Stimulated activated naive CD8-positive, alpha-beta T cell treated with anti-CD3 and anti-CD28 coated beads, Interleukin-15, Interleukin-2, amounts not matched to agents 100 U/mL and 50 U/mL, for 24 hours (primary cell): Measurements from ENCODE around the gene ALDH3A2.
"Not testable (repeated sequence)": the region's sequence is repeated elsewhere in the genome, so short reads cannot be mapped to it uniquely, and the experiment has no call there.

Experiments used
- ATAC-seq: fragments of 150-1000 bp; cut with Tn5 transposase; one replicate; pipeline ENCODE4 v1.10.0; 2021
- DNase-seq: peaks from one replicate; pipeline ENCODE4 v3.0.0; 2021

ALDH3A2 gene

DNA sequence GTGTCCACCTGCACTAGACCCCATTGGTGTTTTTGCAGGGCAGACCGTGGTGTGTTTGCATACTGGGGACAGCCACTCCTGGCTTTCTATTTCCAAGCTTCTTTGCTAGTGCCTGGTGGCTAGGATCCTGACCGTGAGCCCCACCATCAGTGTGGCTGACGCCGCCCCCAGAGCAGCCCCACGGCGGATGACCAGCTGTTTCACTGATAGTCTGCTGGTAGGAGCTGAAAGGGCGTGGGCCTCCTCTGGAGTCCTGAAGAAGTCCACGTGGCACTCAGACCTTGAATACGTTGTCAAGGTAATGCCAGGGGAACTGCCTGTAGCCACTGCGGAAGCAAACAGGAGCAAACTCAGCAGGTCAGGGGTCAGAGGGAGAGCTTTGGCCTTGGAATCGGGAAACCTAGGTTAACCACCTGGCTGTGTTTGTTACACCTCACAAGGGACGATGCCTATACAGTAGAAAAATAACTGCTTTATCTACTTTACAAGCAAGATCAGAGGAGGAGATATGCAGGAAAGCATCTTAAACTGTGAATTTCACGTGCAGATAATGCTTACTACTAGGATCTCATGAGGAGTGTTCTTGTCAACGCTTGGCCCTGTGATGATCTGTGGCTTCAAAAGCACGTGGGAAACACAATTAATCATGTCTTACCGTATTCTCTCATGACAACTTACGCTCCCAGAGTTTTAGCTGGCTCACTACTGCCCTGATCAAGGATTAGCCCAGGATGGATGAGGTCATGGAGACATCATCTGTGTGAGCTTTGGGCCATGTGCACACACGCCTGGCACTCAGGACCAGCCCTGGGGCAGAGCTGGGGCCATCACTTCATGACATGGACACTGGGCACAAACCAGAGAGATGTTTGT lies 30.3 kb downstream of the ALDH3A2 start:
- DNase-seq (no peak), ATAC-seq (no peak)

- no peak for ATAC-seq
- no peak for DNase-seq
Measured at GRCh38 chr17:19683117-19683516, 34.6 kb downstream of the ALDH3A2 start.

GRCh38 chr17:19684909-19685580 lies 36.5 kb downstream of the ALDH3A2 start:
- not testable (repeated sequence) for ATAC-seq, DNase-seq

DNA sequence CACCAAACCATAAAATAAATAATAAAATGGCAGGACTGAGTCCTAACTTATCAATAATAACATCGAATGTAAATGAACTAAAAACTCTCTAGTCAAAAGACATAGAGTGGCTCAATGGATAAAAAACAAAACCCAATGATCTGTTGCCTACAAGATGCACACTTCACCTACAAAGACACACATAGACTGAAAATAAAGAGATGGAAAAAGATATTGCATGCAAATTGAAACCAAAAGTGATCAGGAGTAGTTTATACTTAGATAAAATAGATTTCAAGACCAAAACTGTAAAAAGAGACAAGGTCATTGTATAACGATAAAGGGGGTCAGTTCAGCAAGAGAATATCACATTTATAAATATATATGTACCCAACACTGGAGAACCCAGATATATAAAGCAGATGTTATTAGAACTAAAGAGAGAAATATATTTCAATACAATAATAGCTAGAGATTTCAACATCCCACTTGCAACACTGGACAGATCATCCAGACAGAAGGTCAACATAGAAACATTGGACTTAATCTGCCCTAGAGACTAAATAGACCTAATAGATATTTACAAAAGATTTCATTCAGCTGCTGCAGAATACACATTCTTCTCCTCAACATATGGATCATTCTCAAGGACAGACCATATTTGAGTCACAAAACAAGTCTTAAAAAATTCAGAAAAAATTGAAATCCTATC lies 38.0 kb downstream of the ALDH3A2 start:
- DNase-seq (no peak), ATAC-seq (no peak)

DNA sequence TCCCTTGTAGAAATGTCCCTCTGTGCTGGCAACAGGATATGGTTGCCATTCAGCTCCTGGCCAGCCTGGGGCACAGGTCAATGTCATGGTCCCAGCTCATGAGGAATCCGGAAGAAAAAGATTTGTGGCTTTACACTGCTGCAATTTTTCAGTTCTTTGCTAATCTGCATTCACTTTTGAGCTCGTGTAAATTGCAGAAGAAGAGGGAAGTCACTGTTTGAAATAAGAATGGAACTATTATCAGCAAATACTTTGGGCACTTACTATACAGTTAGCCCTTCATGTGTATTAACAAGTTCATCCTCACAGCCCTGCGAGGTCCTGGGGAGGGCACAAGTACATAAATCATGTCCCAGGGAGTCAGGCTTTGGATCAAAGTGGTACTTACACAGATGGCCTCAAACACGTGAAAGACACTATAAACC lies 53.7 kb downstream of the ALDH3A2 start:
- ATAC-seq, result no peak
- no peak for DNase-seq

DNA sequence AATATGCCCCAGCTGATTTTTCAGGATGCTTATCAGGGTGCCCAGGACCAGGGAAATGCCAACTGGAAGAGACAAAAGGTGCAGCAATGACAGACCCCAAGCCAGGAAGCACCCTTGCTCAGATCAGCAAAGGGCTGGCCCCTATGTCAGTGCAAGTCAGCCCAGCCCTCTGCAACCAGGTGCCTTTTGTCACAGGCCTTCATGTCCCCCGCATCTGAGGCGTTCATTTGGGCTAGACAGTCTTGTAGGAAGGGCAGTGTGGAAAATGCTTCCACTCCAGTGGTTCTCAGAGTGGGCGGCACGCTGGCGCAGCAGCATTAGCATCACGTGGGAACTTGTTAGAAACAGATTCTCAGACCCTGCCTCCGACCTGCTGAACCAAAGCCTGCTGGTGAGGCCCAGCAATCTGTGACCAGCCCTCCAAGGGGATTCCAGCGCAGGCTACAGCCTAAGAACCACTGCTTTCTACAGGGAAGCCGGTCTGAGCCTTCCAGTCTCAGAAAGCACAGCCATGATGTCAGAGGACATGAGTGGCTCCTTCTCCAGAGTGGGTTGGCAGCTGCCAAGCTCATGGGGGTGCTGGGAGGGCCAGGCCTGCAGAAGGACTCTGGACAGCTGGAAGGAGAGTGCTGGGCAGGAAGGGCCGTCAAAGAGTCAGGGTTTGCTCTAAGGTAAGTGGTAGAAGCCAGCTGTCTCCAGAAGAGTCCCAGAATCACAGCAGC lies 54.7 kb downstream of the ALDH3A2 start:
- ATAC-seq (no peak), DNase-seq (no peak)

DNA sequence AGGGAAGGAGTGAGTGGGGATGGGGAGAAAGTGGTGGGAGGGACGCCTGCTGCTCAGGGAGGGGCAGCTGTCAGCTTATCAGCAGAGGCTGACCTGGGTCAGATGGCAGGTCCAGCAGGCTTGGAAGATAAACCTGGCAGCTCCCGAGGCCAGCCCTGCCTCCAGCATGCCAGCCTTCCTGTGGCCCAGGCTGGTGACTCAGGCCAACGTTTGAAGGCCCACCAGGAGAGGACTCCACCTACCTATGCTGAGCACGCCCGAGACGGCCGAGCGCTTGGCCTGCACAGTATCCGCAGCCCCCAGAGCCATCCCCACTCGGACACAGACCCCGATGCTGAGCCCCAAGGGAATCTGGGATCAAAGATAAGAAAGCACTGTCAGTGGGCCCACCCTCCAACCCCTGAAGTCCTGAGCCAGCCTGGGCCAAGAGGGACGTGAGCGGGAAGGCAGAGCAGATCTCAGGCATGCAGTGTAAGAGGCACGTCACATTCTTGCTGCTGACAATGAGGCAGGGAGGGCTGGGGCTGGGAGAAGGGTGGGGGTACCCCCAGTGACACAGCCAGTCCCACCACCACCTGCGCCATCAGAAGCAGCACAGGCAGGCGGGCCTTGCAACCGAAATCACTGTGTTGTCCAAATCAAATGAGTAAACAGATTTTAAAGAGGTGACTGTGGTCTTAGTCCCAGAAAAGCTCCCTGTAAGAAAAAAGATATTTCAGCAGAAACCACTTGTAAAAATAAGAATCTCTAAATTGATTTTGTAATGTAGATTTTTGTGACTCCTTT lies 55.5 kb downstream of the ALDH3A2 start:
- DNase-seq (no peak), ATAC-seq (no peak)

DNA sequence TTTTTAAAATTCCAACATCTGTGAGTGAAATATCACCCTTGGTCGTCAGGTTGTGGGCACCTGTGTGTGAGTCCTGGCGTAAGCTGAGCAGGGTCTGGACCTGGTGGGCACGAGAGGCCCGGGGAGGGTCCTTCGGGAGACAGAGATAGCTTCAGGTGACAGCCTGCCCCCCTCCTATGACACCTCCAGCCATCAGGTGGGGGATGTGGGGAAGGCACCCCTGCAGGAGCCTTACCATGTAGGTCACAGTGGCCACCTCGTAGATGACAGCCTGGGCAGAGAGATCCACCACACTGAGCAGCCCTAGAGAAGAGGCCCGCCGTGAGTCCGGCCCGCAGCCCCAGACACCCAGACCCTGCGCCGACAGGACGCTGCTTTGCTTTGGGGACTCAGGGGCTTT lies 56.6 kb downstream of the ALDH3A2 start:
- no peak for DNase-seq
- ATAC-seq, result no peak

DNA sequence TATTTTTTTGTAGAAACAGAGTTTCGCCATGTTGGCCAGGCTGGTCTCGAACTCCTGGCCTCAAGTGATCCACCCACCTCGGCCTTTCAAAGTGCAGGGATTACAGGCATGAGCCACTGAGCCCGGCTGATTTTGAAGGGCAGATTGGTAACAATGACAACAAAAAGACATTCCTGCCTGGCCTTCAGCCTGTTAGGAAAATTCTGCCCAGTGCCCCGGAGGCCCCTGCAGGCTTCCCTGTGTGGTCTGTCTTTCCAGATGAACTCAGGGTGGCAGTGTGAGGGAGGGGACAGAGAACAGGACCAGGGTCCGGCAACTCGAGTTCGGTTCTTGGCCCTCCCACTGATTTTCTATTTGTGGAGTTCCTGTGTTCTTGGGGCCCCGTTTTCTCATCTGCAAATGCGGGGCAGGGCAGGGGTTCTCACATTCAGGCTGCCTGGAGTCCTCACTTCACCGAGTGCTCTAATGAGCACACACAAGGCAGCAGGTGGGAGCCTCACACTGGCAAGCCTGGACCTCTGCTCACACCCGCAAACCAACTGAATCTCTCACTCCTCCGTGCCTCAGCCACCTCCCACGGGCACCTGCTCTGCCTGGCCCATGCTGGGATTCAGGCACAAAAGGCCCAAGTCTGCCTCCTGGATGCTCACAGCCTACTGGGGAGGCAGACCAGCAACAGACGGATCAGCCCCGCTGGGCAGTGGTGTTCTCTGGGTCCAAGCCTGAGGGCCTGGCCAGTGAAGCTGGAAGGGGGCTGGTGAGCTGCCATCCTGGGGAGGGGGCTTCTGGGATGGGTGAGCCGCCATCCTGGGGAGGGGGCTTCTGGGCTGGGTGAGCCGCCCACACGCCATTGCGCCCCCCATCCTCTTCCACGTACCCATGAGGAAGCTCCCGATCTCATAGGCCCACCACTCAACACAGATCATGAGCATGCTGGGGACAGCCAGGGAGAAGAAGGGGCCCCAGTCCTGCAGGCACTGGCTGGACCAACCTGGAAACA lies 57.5 kb downstream of the ALDH3A2 start:
- ATAC-seq, result no peak

GRCh38 chr17:19706791-19707727 lies 58.5 kb downstream of the ALDH3A2 start:
- no peak for ATAC-seq
- no peak for DNase-seq

More for the DNA sequence above, 57.5 kb downstream of the ALDH3A2 start:
- DNase-seq, result no peak

DNA sequence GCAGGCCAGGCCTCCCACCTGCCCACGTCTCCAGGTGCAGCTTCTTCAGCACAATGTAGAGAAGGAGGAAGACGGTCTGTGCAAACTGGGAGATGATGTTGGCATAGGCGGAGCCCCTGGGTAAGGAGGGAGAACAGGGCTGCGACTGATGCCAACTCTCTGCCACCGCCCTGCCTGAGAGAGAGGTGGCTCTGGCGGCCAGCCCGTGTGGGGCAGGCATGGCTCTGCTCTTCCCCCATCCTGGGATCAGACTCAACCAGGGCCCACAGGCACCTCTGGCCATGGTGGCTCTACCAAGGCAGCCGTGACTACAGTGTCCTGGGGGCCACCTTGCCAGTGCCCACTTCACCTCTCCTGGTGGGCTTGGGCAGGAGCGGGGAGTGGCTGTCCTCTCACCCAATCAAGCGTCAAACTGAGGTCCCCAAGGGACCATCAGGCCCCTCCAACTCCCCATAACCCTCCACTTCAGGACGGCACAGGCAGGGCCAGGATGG lies 59.2 kb downstream of the ALDH3A2 start:
- ATAC-seq, result peak; percentile 16
- DNase-seq, result no peak

DNA sequence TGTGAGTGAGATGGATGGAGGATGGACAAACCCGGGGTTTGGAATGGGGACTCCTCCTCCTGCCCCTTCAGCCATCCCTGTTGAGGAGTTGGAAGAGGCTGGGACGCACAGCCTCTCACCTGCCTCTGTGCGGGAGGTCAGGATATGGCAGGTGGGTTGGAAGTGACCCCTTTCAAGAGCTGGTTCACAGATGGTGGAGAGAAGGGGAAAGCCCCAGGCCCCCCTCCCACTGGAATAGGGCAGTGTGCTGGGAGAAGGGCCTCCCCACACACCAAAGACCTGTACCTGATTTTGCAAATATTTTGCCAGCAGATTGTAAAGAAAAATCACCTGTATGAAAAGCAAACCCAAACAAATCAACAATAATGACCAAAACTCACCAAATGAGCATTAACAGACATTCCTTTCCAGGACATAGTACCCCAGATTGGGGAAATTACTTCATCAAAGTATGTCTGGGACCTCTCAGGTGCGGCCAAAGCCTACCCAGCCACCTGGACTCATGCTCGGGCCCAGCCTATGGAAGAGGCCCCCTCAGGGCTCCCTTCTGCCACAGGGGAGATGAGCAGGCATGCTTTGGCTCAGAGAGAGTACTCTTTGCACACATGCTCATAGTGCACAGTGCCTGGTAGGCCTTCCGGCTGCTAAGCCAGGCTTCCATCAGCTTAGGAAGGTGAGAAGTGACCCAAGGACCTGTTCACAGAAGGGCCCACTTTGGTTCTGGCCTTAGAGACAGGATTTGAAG lies 60.1 kb downstream of the ALDH3A2 start:
- ATAC-seq (no peak), DNase-seq (no peak)

DNA sequence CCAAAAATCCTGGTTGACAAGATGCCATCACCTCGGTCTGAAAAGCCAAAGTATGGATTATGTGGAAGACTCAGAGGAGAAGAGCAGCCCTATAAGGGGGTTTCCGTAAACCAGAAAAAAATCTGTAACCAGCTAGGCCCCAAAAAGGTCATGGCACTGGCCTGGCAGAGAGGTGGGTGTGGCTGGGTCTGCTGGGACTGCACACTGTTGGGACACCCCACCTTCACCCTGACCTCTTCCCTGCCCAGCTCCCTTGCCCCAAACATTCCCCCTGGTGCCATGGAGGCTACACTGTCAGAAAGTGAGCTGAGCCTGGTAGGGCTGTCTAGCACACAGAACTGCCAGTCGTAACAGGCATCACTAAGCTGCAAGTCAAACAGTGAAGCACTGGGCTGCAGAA lies 61.3 kb downstream of the ALDH3A2 start:
- ATAC-seq, result no peak
- no peak for DNase-seq

GRCh38 chr17:19712436-19713004 lies 64.0 kb downstream of the ALDH3A2 start:
- DNase-seq (no peak), ATAC-seq (no peak)

GRCh38 chr17:19713462-19713861 lies 64.9 kb downstream of the ALDH3A2 start:
- ATAC-seq (no peak), DNase-seq (no peak)

DNA sequence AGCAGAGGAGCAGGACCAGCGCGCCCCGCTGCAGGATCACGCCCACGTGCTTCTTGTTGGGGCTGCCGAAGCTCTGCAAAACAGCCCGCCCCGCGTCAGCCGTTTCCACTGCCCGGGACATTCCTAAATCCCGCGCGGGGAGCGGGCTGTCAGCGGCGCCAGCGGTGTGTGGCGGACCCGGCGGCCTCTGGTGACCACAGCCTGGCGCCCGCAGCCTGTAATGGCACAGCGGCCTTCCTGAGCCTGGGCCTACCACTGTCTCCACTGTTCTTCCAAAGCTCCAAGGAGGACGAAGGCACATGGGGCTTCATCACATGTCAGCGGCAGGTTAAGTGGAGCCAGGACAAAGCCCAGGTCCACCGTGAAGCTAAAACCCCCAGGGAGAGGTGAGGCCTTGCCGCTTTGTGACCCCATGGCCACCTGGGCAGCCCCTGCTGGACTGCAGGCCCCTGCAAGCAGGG lies 65.4 kb downstream of the ALDH3A2 start:
- DNase-seq (no peak), ATAC-seq (no peak)

- no peak for DNase-seq
- ATAC-seq, result no peak
Measured at GRCh38 chr17:19714542-19715411, 66.2 kb downstream of the ALDH3A2 start.
